AG04449 (cell line): Measurements from ENCODE around the gene DEPDC1B.
"Not testable (repeated sequence)": the region's sequence is repeated elsewhere in the genome, so short reads cannot be mapped to it uniquely, and the experiment has no call there.

Experiments used
- CTCF ChIA-PET: fragments of 350-600 bp; formaldehyde crosslinking; extraction: SDS; loops from one replicate; lab custom pipeline; 2021; ENCODE audit warnings: antibody characterized with exemption; lab: Yijun Ruan, JAX
- POLR2A ChIA-PET: fragments of 400-600, 350-600 bp; formaldehyde crosslinking; extraction: SDS; loops from one replicate; lab custom pipeline; 2020; ENCODE audit warnings: antibody characterized with exemption, inconsistent platforms; lab: Yijun Ruan, JAX
- DNase-seq: peaks from one replicate; pipeline ENCODE4 v3.0.0-alpha.2; 2010; ENCODE audit warnings: low read depth, low spot score
- H3K4me3 ChIP-seq: 2 replicates; pipeline ENCODE4 v1.5.1; 2011; ENCODE audit warnings: low read depth, mild to moderate bottlenecking, control low read depth, low read length
- CTCF ChIP-seq: IDR thresholded peaks from one replicate; pipeline ENCODE4 v1.5.1; 2011; ENCODE audit warnings: mild to moderate bottlenecking, moderate library complexity, low read length, control low read depth, inconsistent platforms; ENCODE audit not compliant: insufficient read depth; ENCODE audit errors: missing control alignments

The DEPDC1B gene

GRCh38 chr5:60576425-60576824, 123.5 kb downstream of the DEPDC1B start:
- no peak for DNase-seq
- TF ChIP-seq CTCF: no peak
- POLR2A ChIA-PET: no interaction called here
- no peak overlapping the region for H3K4me3 ChIP-seq
- CTCF ChIA-PET: no interaction called here

- no peak overlapping the region for H3K4me3 ChIP-seq
- TF ChIP-seq CTCF: no peak
- DNase-seq: no peak
- POLR2A ChIA-PET: no interaction called here
- CTCF ChIA-PET: no interaction called here
Observed at GRCh38 chr5:60568646-60569045, 131.3 kb downstream of the DEPDC1B start.

- ChIA-PET POLR2A (no interaction called here), CTCF (no interaction called here)
- no peak for DNase-seq
- H3K4me3 ChIP-seq: no peak overlapping the region
- TF ChIP-seq CTCF: no peak
Observed at GRCh38 chr5:60563696-60564324, 136.2 kb downstream of the DEPDC1B start.

- DNase-seq: not testable (repeated sequence)
Observed at GRCh38 chr5:60553291-60553690, 146.7 kb downstream of the DEPDC1B start.

GRCh38 chr5:60551829-60552228, 148.1 kb downstream of the DEPDC1B start:
- no peak for TF ChIP-seq CTCF
- ChIA-PET POLR2A (no interaction called here), CTCF (no interaction called here)
- H3K4me3 ChIP-seq: no peak overlapping the region
- no peak for DNase-seq

More at GRCh38 chr5:60553291-60553690, 146.7 kb downstream of the DEPDC1B start:
- CTCF ChIA-PET, H3K4me3 ChIP-seq, POLR2A ChIA-PET: not testable (repeated sequence)

GRCh38 chr5:60551250-60551649, 148.7 kb downstream of the DEPDC1B start:
- no peak for DNase-seq
- POLR2A ChIA-PET: no interaction called here
- no peak overlapping the region for H3K4me3 ChIP-seq
- TF ChIP-seq CTCF: no peak
- CTCF ChIA-PET: no interaction called here

GRCh38 chr5:60550311-60550710, 149.7 kb downstream of the DEPDC1B start:
- no peak for DNase-seq
- ChIA-PET CTCF (no interaction called here), POLR2A (no interaction called here)
- no peak for TF ChIP-seq CTCF
- no peak overlapping the region for H3K4me3 ChIP-seq
